Spleen (tissue), 7 donors: ENCODE results near the gene USP35.

Source experiments
- CTCF ChIP-seq, 11 experiments: fragments of 200-600 bp in 7 of 11; fragments of 450-650 bp in 4 of 11; sonication (generic) in 4 of 11; IDR thresholded peaks in 8 of 11; conservative IDR thresholded peaks in 3 of 11; 1 replicate in 7 of 11; 2 replicates in 4 of 11; pipeline versions ENCODE4 v1.4.0 to v1.8.0; 2016 to 2021; ENCODE audit warnings: antibody characterized with exemption in 11 of 11, inconsistent platforms in 4 of 11, mild to moderate bottlenecking in 1 of 11
- POLR2A ChIP-seq, 3 donors: fragments of 450-650 bp; IDR thresholded peaks; one replicate each; pipeline ENCODE4 v1.5.1; 2017; ENCODE audit warnings: antibody characterized with exemption in 3 of 3, mild to moderate bottlenecking in 1 of 3
- donor health status: DM: no; HTN: no; CAD: no; lungs with moderate emphysema.
- donor health status: DM: no; HTN: no; CAD: no.
- donor health status: DM: no; HTN: no; CAD: no.

- TF ChIP-seq POLR2A (IDR thresholded peaks at IDR 0.05) (no peak), CTCF (IDR thresholded peaks at IDR 0.05 in 8 of 11, conservative IDR thresholded peaks at IDR 0.05 in 3 of 11) (no peak)
Observed at GRCh38 chr11:78201096-78201818, 12.5 kb downstream of the USP35 start.
